ENCODE results near the gene SMIM10L1.

Gene SMIM10L1

GRCh38 chr12:11158885-11159444, 12.0 kb upstream of the SMIM10L1 start:
- TF ChIP-seq, protein P1, sequence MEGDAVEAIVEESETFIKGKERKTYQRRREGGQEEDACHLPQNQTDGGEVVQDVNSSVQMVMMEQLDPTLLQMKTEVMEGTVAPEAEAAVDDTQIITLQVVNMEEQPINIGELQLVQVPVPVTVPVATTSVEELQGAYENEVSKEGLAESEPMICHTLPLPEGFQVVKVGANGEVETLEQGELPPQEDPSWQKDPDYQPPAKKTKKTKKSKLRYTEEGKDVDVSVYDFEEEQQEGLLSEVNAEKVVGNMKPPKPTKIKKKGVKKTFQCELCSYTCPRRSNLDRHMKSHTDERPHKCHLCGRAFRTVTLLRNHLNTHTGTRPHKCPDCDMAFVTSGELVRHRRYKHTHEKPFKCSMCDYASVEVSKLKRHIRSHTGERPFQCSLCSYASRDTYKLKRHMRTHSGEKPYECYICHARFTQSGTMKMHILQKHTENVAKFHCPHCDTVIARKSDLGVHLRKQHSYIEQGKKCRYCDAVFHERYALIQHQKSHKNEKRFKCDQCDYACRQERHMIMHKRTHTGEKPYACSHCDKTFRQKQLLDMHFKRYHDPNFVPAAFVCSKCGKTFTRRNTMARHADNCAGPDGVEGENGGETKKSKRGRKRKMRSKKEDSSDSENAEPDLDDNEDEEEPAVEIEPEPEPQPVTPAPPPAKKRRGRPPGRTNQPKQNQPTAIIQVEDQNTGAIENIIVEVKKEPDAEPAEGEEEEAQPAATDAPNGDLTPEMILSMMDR (IDR thresholded peaks at IDR 0.05; ENCODE audit: low read depth, low read length): no peak
- no peak overlapping the region for H3K4me3 ChIP-seq (ENCODE audit: low read depth, low read length)
- no peak for DNase-seq (ENCODE audit: low read depth, low spot score)
- in situ Hi-C loops (cut with HindIII; ENCODE audit: low sequenced_read_pairs): no loop called here

- in situ Hi-C loops (cut with HindIII; ENCODE audit: low sequenced_read_pairs): no loop called here
- no peak overlapping the region for H3K4me3 ChIP-seq (ENCODE audit: low read depth, low read length)
- no peak for DNase-seq (ENCODE audit: low read depth, low spot score)
- TF ChIP-seq, protein P1 (IDR thresholded peaks at IDR 0.05; ENCODE audit: low read depth, low read length): no peak
These were observed 8.5 kb upstream of the SMIM10L1 start for GRCh38 chr12:11162502-11162901.

GRCh38 chr12:11164384-11164783, 6.6 kb upstream of the SMIM10L1 start:
- DNase-seq (ENCODE audit: low read depth, low spot score): no peak
- in situ Hi-C loops (cut with HindIII; ENCODE audit: low sequenced_read_pairs): no loop called here
- TF ChIP-seq, protein P1 (IDR thresholded peaks at IDR 0.05; ENCODE audit: low read depth, low read length): no peak
- H3K4me3 ChIP-seq (ENCODE audit: low read depth, low read length): no peak overlapping the region

GRCh38 chr12:11166300-11166699, 4.7 kb upstream of the SMIM10L1 start:
- TF ChIP-seq, protein P1 (IDR thresholded peaks at IDR 0.05; ENCODE audit: low read depth, low read length): no peak
- no peak overlapping the region for H3K4me3 ChIP-seq (ENCODE audit: low read depth, low read length)
- DNase-seq (ENCODE audit: low read depth, low spot score): no peak
- in situ Hi-C loops (cut with HindIII; ENCODE audit: low sequenced_read_pairs): no loop called here

DNA sequence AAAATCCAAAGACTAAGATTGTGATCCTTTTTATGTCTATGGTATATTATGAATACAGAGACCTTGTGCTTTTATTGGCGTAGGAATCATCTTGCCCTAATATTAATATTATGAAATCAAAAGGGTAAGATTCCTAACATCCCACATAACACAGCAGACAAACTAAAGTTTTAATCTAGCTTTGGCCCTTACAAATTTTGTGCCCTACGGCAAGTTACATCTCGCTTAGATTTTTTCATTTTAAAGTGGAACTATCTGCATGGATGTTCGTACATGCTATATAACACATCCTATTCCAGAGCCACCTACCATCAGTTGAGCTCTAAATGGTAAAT, 217 bp upstream of the SMIM10L1 start:
- TF ChIP-seq, protein P1 (IDR thresholded peaks at IDR 0.05; ENCODE audit: low read depth, low read length): no peak
- H3K4me3 ChIP-seq (ENCODE audit: low read depth, low read length): peak overlapping the region; percentile 61
- no peak for DNase-seq (ENCODE audit: low read depth, low spot score)
- in situ Hi-C loops (cut with HindIII; ENCODE audit: low sequenced_read_pairs): no loop called here

GRCh38 chr12:11171969-11172675, 1.1 kb downstream of the SMIM10L1 start:
- TF ChIP-seq, protein P1 (IDR thresholded peaks at IDR 0.05; ENCODE audit: low read depth, low read length): no peak
- no peak for DNase-seq (ENCODE audit: low read depth, low spot score)
- peak overlapping the region; percentile 61 for H3K4me3 ChIP-seq (ENCODE audit: low read depth, low read length)
- in situ Hi-C loops (cut with HindIII; ENCODE audit: low sequenced_read_pairs): no loop called here
